ENCODE measurements around the gene WDR43.

The WDR43 gene

GRCh38 chr2:28906821-28907220 is 12.4 kb downstream of the WDR43 start:
- DNase-seq (ENCODE audit: low read depth in 2 of 2, low spot score in 1 of 2) = no peak

- DNase-seq (ENCODE audit: low read depth in 2 of 2, low spot score in 1 of 2) = no peak
These were observed 13.7 kb downstream of the WDR43 start for GRCh38 chr2:28908172-28908571.

- DNase-seq (ENCODE audit: low read depth in 2 of 2, low spot score in 1 of 2) = no peak
These were observed 15.3 kb downstream of the WDR43 start for GRCh38 chr2:28909655-28910353.

GRCh38 chr2:28915939-28916338 is 21.5 kb downstream of the WDR43 start:
- no peak for DNase-seq (ENCODE audit: low read depth in 2 of 2, low spot score in 1 of 2)

GRCh38 chr2:28926847-28927246 is 32.4 kb downstream of the WDR43 start:
- DNase-seq (ENCODE audit: low read depth in 2 of 2, low spot score in 1 of 2) = no peak

- no peak for DNase-seq (ENCODE audit: low read depth in 2 of 2, low spot score in 1 of 2)
These were observed 33.0 kb downstream of the WDR43 start for GRCh38 chr2:28927469-28927868.

GRCh38 chr2:28927878-28928277 is 33.4 kb downstream of the WDR43 start:
- DNase-seq (ENCODE audit: low read depth in 2 of 2, low spot score in 1 of 2) = no peak

- no peak for DNase-seq (ENCODE audit: low read depth in 2 of 2, low spot score in 1 of 2)
These were observed 35.1 kb downstream of the WDR43 start for GRCh38 chr2:28929581-28929980.

GRCh38 chr2:28930205-28930604 is 35.7 kb downstream of the WDR43 start:
- no peak for DNase-seq (ENCODE audit: low read depth in 2 of 2, low spot score in 1 of 2)

- no peak for DNase-seq (ENCODE audit: low read depth in 2 of 2, low spot score in 1 of 2)
These were observed 40.3 kb downstream of the WDR43 start for GRCh38 chr2:28934769-28935168.

GRCh38 chr2:28941008-28941407 is 46.5 kb downstream of the WDR43 start:
- DNase-seq (ENCODE audit: low read depth in 2 of 2, low spot score in 1 of 2) = no peak

GRCh38 chr2:28944535-28945248 is 50.2 kb downstream of the WDR43 start:
- DNase-seq (ENCODE audit: low read depth in 2 of 2, low spot score in 1 of 2) = no peak

GRCh38 chr2:28948160-28948559 is 53.7 kb downstream of the WDR43 start:
- DNase-seq (ENCODE audit: low read depth in 2 of 2, low spot score in 1 of 2) = no peak

GRCh38 chr2:28949190-28949589 is 54.7 kb downstream of the WDR43 start:
- DNase-seq (ENCODE audit: low read depth in 2 of 2, low spot score in 1 of 2) = no peak

- DNase-seq (ENCODE audit: low read depth in 2 of 2, low spot score in 1 of 2) = no peak
These were observed 55.3 kb downstream of the WDR43 start for GRCh38 chr2:28949617-28950305.

GRCh38 chr2:28950941-28951630 is 56.6 kb downstream of the WDR43 start:
- DNase-seq (ENCODE audit: low read depth in 2 of 2, low spot score in 1 of 2) = no peak

- no peak for DNase-seq (ENCODE audit: low read depth in 2 of 2, low spot score in 1 of 2)
These were observed 57.7 kb downstream of the WDR43 start for GRCh38 chr2:28951910-28952835.

- DNase-seq (ENCODE audit: low read depth in 2 of 2, low spot score in 1 of 2) = no peak
These were observed 58.4 kb downstream of the WDR43 start for GRCh38 chr2:28952836-28953211.

- DNase-seq (ENCODE audit: low read depth in 2 of 2, low spot score in 1 of 2) = no peak
These were observed 61.0 kb downstream of the WDR43 start for GRCh38 chr2:28955467-28955866.

GRCh38 chr2:28956415-28956826 is 62.0 kb downstream of the WDR43 start:
- DNase-seq (ENCODE audit: low read depth in 2 of 2, low spot score in 1 of 2) = no peak

- no peak for DNase-seq (ENCODE audit: low read depth in 2 of 2, low spot score in 1 of 2)
These were observed 62.4 kb downstream of the WDR43 start for GRCh38 chr2:28956890-28957289.
